COLO668 (cell line): Measurements from ENCODE around the gene VAV3.
"Not testable (repeated sequence)": the region's sequence is repeated elsewhere in the genome, so short reads cannot be mapped to it uniquely, and the experiment has no call there.

Experiments used
- DNase-seq: peaks from one replicate; lab custom pipeline; 2025; ENCODE audit not compliant: unreplicated experiment; lab: John Stamatoyannopoulos, UW

Gene VAV3, protein sequence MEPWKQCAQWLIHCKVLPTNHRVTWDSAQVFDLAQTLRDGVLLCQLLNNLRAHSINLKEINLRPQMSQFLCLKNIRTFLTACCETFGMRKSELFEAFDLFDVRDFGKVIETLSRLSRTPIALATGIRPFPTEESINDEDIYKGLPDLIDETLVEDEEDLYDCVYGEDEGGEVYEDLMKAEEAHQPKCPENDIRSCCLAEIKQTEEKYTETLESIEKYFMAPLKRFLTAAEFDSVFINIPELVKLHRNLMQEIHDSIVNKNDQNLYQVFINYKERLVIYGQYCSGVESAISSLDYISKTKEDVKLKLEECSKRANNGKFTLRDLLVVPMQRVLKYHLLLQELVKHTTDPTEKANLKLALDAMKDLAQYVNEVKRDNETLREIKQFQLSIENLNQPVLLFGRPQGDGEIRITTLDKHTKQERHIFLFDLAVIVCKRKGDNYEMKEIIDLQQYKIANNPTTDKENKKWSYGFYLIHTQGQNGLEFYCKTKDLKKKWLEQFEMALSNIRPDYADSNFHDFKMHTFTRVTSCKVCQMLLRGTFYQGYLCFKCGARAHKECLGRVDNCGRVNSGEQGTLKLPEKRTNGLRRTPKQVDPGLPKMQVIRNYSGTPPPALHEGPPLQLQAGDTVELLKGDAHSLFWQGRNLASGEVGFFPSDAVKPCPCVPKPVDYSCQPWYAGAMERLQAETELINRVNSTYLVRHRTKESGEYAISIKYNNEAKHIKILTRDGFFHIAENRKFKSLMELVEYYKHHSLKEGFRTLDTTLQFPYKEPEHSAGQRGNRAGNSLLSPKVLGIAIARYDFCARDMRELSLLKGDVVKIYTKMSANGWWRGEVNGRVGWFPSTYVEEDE

DNA sequence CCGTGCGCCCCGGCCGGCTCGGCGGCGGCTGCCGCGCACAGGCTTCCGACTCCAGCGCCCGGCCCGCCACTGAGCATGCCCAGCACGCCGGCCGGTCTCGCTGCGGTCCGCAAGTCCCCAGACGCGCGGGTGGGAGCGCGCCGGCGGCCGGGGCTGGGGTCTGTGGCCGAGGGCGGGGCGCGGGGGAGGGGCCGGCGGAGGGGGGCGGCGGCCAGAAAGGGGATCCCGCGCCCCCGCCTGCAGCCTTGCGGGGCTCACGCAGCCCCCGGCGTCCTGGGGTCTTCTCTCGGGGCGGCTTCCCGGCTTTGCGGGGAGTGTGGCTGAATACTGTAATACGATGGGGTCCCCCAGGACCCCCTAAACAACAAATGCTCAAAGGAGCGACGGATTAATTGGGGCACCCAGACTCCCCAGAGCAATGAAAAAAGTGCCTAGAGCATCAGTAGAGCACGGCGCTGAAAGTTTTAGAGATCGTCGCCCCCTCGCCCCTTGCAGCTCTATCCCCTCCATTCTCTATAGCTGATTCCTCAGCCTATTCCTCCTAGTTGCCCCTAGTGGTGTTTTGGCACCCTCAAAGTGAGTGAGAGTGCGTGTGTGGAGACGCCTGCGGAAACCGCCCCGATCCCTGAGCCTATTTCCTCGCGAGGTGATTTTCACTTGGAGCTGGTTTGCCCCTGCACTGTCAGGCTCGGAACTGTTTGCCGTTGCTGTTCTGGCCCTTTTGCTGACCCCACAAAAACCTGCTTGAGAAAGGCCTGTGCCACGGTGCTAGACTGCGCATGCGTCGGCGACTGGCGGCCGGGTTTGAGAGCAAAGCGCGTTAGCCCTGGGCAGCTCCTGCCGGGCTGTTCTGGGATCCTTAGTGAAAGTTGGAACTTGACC, at the start of gene VAV3:
TSS of gene VAV3 (minus strand) at position 71 of the 882 bp plus-strand sequence. CDS start 311 bp downstream, outside the sequence.
- DNase-seq = peak; percentile 87

DNA sequence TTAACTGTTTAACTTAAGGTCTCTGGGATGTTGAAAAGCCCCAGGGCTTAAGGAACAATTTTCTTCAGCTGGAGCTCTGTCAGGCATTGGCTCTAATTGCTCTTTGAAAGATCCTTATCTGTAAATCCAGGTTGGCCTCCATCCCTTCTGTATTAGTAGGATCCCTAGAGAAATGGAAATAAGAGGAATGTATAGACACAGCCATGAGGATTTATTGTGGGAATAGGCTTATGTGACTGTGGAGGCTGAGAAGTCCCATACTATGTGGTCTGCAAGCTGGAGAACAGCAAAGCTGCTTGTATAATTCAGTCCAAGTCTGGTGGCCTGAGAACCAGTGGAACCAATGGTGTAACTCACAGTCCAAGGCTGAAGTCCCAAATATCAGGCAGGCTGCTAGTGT, 47.6 kb upstream of the VAV3 start:
- no peak for DNase-seq

DNA sequence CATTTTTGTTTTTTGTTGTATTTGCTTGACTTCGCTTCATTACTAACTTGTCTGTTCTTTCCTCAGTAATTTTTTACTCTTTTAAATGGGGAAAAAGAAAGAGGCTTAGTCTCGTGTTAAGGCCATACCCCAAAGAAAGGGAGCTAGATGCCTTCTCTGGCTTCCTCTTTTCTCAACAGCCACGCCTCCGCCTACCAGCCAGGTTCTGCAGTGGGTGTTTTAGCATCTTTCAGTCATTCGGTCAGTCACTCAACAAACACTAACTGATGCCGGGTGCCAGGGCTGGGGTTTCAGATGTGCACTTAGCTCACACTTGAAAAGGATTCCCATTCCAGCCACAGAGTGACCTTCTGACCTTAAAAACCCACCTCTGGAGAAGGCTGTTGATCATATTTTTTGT, 46.3 kb upstream of the VAV3 start:
- no peak for DNase-seq

DNA sequence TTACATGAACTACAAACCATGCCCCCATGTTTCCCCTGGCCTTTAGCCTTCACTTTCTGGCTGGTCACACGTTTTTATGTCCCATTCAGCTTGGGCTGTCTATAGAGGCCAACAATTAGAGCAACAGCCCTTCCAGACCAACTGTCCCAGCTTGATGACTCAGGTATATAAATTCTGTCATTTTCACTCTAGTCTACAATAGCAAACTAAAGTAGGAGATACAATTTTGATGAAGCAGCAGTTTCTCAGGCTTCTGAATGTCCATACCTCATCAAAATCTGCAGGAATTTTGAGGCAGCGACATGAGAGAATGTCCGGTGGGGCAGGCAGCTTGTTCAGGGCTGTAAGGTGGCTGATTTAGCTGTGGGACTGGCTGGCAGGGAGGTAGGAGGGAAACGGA, 45.6 kb upstream of the VAV3 start:
- no peak for DNase-seq

DNA sequence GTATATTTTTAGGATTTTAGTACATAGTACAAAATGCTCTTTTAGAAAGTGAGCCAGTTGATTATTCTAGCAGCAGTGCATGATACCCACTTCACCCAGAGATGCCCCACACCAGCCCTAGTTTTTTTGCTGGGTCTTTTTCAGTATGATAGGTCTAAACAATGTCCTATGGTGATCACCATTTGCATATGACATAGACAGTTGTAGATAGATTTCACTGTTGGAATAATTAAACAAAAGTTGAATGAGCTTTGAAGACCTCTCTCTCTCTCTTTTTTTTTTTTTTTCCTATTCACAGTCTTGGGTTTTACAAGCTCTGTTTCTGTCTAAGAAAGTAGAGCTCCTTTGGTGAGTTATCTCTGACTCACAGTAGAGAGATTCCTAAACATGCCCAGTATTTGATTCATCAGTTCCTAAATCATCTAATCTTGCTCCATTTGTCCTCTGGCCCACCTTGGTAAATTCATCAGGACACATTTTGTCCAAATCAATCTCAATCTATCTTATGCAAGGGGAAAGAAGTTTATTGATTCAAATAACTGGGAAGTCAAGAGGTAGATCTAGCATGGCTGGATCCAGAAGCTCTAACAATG, 44.7 kb upstream of the VAV3 start:
- DNase-seq = no peak

DNA sequence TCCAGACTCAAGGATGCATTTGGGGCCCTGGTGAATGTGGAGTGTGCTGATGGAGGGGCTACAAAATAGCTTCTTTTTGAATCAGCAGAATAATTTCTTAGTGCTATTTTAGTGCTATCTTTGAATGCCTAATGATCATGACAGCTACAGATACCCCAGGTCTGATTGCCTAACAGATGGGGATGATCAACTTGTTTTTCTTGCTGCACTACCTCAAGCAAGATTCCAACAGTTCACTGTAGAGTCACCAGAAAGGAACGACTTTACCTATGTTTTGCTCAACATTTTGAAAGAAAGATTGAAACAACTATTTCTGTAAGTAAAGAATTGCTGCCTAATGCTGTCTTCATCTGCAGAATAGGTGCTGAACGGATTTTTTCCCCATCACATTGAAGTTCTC, 42.6 kb upstream of the VAV3 start:
- no peak for DNase-seq

DNA sequence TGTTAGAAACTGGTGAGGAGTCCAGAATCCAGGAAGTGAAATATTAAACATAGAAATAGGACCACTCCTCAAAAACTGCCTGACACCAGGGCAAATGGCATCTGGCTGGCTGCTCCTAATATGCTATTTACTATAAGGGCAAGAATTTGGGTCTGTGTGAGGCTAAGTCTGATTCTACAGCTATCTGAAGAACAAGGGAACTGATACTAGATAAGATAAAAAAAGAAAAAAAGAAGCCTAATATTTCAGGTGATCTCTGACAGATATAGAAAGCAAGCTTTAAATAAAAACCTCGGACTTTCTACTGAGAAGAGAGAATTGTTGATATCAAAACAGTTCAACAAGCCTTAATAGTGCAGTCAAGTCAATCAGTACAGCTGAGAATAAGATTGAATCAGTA, 42.1 kb upstream of the VAV3 start:
- DNase-seq = no peak

DNA sequence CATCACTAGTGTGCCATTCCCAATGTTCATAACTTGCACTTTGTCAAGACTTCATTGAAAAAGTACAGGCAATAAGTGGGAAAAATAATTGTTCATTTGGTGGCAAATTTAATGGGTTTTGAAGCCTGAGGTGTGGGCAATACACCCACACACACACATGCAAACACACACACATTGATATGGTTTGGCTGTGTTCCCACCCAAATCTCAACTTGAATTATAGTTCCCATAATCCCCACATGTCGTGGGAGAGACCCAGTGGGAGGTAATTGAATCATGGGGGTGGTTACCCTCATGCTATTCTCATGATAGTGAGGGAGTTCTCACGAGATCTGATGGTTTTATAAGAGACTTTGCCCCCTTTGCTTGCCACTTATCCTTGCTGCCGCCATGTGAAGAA, 39.9 kb upstream of the VAV3 start:
- not testable (repeated sequence) for DNase-seq

DNA sequence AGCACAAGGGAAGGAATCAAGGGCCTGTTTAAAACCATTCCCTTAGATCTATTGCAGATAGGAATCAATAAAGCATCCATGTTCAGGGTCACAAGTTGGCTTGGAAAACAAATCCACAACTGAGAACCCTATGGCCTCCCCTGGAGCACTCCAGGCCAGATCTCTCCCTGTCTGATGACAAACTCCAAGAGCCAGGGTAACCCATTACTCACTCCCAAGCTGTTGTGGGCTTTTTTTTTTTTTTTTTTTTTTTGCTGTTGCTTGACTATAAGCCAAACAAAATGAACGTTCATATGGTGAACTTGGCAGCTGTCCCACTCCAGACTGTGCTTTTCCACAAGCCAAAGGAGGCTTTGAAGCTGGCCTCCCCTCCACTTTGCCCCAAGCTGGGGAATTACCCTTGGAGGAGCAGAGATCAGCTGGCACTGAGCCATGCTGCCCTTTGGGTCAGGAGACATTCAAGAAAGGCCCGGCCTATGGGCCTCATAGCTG, 35.7 kb upstream of the VAV3 start:
- peak; percentile 44 for DNase-seq

DNA sequence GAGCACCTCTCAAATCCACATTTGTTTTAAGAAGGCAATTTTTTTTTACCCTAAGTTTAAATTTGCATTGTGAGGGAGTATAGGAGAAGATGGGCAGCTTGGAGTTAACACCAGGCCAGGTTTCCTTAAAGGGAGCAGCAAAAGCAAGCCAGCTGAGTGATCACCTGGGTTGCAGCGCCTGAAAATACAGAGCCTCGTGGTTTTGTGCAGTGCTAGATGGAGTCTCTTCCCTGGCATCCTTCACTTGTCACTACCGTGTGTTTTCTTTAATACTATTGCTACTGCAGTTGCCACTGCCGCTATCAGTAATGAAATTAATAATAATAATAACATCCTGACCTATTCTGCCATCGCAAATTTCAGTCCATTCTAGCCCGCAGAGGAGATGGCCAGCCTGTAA, 35.2 kb upstream of the VAV3 start:
- DNase-seq = no peak

DNA sequence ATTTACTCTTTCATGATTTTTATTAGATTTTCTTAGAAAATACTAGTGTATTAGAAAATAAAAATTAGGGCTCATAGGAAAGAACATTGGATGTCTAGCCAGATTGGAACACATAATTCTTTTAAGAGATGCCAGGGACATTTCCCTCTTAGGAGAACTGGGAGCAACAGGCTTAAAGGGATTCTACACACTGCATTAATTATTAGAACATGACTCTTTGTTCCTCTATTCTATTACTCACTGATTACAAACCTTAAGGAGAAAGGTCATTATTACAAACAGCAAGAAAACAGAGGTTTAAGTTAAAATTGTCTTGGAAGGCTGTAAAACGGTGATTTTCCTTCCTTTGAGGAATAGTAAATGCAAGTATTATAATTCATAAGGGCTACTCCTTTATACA, 32.9 kb upstream of the VAV3 start:
- no peak for DNase-seq

DNA sequence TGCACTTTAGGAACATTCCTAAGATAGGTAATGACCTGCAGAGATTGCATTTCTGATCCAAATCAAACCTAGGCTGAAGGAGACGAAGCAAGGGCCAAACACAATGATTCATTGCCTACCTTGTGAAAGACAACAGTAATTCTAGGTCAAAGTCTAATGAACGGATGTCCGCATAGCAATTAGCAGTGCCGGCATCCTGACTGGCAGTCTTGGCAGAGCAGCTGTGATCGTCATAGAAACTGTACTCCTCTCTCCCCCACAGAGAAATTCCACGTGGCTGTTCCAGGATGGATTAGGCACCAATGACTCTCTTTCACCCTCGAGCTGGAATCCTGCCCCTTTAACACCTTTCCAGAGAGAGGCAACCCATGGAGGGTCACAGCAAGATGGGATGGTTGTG, 28.9 kb upstream of the VAV3 start:
- DNase-seq = no peak

DNA sequence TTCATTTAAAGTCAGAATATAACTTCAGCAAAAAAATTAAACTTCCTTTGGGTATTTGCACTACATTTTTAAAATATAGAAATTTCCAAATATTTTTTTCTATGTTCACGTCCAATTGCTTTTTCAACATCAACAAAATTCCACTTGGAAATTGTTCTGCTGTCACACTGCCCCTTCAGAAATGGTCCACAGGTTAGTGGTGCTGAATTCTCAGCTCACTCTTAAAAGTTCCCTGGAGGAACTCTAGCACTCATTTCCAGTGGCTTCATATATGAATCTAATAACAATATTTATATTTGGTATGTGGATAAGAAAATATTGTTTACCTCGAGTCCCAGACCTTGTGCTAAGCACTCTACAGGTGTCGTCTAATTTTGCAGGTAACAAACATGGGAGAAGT, 27.4 kb upstream of the VAV3 start:
- no peak for DNase-seq

DNA sequence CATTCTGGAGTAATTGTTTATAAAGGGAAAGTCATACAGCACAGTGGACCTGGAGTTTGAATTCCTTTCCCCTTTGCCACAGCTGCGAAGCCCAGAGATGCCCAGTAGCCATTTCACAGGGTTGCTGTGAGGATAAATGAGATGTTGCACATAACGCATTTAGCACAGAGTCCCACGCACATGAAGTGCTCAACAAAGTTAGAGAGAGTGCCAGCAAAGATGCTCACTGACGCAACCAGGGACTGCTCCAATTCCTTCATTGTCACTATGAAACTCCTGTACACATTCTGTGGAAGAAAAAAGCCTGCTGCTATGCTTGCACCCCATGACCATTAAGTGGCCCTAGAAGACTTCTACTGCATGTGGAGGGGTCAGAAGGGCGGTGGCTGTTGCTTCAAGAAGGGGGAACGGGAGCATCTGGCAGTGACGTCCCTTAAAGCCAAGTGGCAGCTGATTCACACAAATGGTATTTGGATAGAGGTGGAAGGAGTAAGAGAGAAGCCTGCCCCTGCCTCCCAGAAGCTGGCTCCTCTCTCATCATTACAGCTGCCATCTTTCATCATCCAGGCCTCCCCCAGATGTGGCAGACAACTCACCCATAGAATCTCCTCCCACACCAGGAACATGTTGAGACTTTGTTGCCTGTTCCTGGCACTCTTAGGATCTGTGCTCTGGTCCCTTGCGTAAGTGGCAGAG, 26.5 kb upstream of the VAV3 start:
- no peak for DNase-seq

DNA sequence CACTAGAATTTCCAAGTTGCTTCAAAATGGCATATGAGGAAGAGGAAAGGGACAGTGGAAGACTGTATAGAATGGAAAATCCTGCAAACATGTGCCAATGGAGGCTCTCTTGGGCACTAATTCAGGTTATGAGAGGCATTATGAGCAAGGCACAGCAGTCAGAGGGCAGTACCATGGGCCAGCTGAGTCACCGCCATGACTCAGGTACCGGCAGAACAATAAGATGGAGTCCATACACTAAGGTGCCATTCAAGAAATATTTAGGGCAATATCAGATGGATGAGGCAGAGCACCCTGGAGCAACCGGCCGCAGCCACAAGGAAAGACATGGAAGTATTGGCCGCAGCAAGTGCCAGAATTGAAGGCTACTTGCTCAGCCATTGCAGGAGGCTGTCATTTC, 25.6 kb upstream of the VAV3 start:
- DNase-seq = no peak

DNA sequence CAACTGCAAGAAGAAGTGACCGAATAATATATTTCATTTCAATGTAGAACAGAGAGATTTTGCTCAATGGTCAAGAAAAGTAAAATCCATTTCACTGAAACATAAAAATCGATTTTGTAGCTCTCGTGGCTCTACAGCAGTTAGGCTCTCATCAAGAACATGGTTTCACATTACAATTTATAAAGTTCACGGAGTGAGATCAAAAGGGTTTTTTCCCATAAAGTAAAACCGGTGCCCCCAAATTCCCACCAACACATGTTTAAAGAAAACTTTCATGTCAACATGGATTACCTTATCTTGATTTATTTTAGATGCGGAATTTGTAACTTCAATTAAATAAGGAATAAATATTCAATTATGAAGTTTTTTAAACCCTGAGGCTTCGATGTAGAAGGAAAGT, 16.3 kb upstream of the VAV3 start:
- DNase-seq = no peak

DNA sequence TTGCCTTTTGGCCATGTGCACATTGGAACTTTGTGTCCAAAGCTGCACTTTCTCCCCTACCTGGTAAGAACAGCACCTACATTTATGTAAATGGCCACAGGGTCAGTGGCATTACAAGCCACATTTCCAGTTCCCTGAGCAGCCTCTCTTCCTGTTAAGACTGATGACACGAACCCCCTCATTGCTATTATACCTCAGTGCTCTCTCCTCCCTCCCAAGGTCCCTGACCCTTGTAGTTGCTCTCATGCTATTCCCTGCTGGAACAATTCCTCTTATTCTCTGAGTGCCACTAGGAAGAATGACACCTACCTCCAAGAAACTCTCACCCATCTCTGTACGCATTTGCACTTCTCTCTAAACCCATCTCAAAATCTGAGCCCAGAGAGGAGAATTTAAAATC, 14.9 kb upstream of the VAV3 start:
- DNase-seq = no peak

DNA sequence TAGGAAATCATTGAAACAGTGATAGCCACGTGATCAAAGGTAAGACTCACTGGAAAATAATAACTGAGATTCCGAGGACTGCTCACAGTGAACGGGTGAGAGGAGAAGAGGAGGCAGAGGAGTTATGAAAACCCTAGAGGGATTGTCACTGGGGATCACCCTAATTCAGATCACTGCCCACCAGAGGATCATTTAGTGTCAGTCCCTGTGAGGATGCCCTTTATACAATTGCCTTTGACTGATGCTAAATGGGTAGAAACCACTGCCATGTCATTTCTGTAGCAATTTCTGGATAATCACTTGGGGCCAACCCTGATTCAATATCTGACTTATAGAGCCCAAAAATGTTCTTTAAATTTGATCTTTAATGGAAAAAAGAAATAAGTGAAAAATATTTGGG, 14.1 kb upstream of the VAV3 start:
- DNase-seq = no peak

DNA sequence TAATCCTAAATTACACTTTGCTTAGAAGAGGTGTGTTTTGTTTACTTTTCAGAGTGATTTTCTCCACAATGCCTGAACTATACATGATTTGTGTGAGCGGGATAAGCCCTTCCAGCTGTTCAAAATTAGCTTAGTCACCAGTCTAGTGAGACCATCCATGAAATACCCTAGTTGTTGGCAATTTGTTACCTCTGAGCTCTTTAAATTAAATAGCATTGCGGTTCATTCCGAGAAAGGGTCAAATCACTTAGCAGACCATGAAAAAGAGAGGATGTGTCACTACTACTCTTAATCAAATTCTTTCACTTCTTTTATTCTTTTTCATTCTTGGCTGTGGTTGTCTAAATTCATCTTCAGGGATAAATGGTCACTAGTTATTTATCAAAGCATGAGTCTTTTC, 11.9 kb upstream of the VAV3 start:
- no peak for DNase-seq

DNA sequence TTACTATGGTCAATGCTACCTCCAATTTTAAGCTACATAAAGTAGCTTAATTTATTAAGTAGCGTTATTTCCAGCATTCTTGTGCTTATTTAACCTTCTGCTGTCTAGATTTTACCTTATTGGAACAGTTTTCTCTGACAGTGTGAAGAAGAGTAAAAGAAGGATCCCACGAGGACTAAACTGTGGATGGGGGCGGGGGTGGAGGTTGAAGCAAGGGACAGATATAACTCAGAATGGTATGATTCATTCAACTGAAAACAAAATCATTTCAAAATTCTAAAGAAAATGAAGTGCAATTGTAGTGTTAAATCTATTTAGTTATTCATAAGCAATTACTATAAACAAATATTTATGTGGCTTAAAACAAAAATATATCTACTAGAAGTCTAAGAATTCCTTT, 11.5 kb upstream of the VAV3 start:
- DNase-seq = no peak
